Neural cell (in vitro differentiated cells): ENCODE results near the gene LDHAL6B. TPM values are rescaled to one million over a fixed set of nuclear protein-coding genes. Genes with fewer than 3 reads are reported as not detected.
A peak's percentile ranks its signal among the peaks of the same experiment; 100 is the strongest.

Experiments used
- H2AFZ ChIP-seq: fragments of 200-600, 300-800 bp; sonication (generic), shearing (Covaris generic); 2 replicates; pipeline ENCODE4 v1.6.0; 2014; ENCODE audit warnings: low read depth, mild to moderate bottlenecking, antibody characterized with exemption, low read length, moderate library complexity
- H3F3A ChIP-seq: fragments of 200-600 bp; shearing (Covaris generic); 2 replicates; pipeline ENCODE4 v1.6.1; 2016; ENCODE audit warnings: mild to moderate bottlenecking, moderate library complexity, mixed read lengths, antibody characterized with exemption, low read length; ENCODE audit not compliant: insufficient read depth, poor library complexity, severe bottlenecking
- H3K27ac ChIP-seq: fragments of 200-600, 300-800 bp; sonication (generic), shearing (Covaris generic); 2 replicates; pipeline ENCODE4 v1.5.1; 2014; ENCODE audit warnings: mild to moderate bottlenecking, low read length, moderate library complexity
- H3K27me3 ChIP-seq: fragments of 300-800, 200-600 bp; sonication (generic), shearing (Covaris generic); 2 replicates; pipeline ENCODE4 v1.6.0; 2014; ENCODE audit warnings: mild to moderate bottlenecking, low read depth, low read length, moderate library complexity; ENCODE audit not compliant: insufficient read depth
- H3K36me3 ChIP-seq: fragments of 300-800, 200-600 bp; sonication (generic), shearing (Covaris generic); 2 replicates; pipeline ENCODE4 v1.5.1; 2014; ENCODE audit warnings: mild to moderate bottlenecking, antibody characterized with exemption, low read length, moderate library complexity; ENCODE audit not compliant: insufficient read depth
- H3K4me2 ChIP-seq: fragments of 300-800, 200-600 bp; sonication (generic), shearing (Covaris generic); 2 replicates; pipeline ENCODE4 v1.6.0; 2014; ENCODE audit warnings: mild to moderate bottlenecking, low read length
- H3K4me3 ChIP-seq: fragments of 300-800, 200-600 bp; sonication (generic), shearing (Covaris generic); 2 replicates; pipeline ENCODE4 v1.5.1; 2014; ENCODE audit warnings: mild to moderate bottlenecking, low read length, moderate library complexity
- H3K79me2 ChIP-seq: fragments of 200-600 bp; shearing (Covaris generic); replicated peaks from 2 replicates; pipeline ENCODE4 v1.6.0; 2014; ENCODE audit warnings: mild to moderate bottlenecking, low read length, moderate library complexity; ENCODE audit not compliant: insufficient read depth
- H3K9ac ChIP-seq: fragments of 300-800, 200-600 bp; sonication (generic), shearing (Covaris generic); 2 replicates; pipeline ENCODE4 v1.6.1; 2016; ENCODE audit warnings: mild to moderate bottlenecking, low read length, mixed read lengths
- H3K9me2 ChIP-seq: fragments of 200-600 bp; shearing (Covaris generic); 2 replicates; pipeline ENCODE4 v1.6.1; 2016; ENCODE audit warnings: mild to moderate bottlenecking, low read length, mixed read lengths; ENCODE audit not compliant: insufficient read depth
- H3K9me3 ChIP-seq: fragments of 200-600, 300-800 bp; sonication (generic), shearing (Covaris generic); 2 replicates; pipeline ENCODE4 v1.6.1; 2016; ENCODE audit warnings: mild to moderate bottlenecking, mixed run types, low read length, moderate library complexity, mixed read lengths
- H4K20me1 ChIP-seq: fragments of 200-600 bp; shearing (Covaris generic); 2 replicates; pipeline ENCODE4 v1.6.1; 2016; ENCODE audit warnings: mild to moderate bottlenecking, mixed run types; ENCODE audit not compliant: insufficient read depth
- EP300 ChIP-seq: fragments of 450-650 bp; conservative IDR thresholded peaks from 2 replicates; pipeline ENCODE4 v1.6.1; 2014; ENCODE audit warnings: antibody characterized with exemption, mild to moderate bottlenecking, moderate library complexity; ENCODE audit not compliant: poor library complexity, severe bottlenecking
- EZH2 ChIP-seq: fragments of 200-600, 300-800 bp; shearing (Covaris generic), sonication (generic); IDR thresholded peaks from 2 replicates; pipeline ENCODE4 v1.6.1; 2014; ENCODE audit warnings: antibody characterized with exemption, low read length, borderline replicate concordance, mild to moderate bottlenecking; ENCODE audit not compliant: insufficient read depth, poor library complexity, severe bottlenecking
- MXI1 ChIP-seq: fragments of 450-650 bp; conservative IDR thresholded peaks from 2 replicates; pipeline ENCODE4 v1.6.1; 2014; ENCODE audit warnings: antibody characterized with exemption, mild to moderate bottlenecking; ENCODE audit not compliant: poor library complexity, severe bottlenecking
- POLR2AphosphoS5 ChIP-seq: IDR thresholded peaks from 2 replicates; pipeline ENCODE4 v1.6.1; 2012
- RAD21 ChIP-seq: fragments of 450-650 bp; conservative IDR thresholded peaks from 2 replicates; pipeline ENCODE4 v1.6.1; 2014; ENCODE audit warnings: antibody characterized with exemption, mild to moderate bottlenecking, moderate library complexity
- SMC3 ChIP-seq: fragments of 450-650 bp; conservative IDR thresholded peaks from 2 replicates; pipeline ENCODE4 v1.6.1; 2014; ENCODE audit warnings: antibody characterized with exemption, mild to moderate bottlenecking, moderate library complexity; ENCODE audit not compliant: poor library complexity
- TAF1 ChIP-seq: IDR thresholded peaks from 2 replicates; pipeline ENCODE4 v1.6.1; 2012; ENCODE audit warnings: low read depth
- polyA plus RNA-seq: library from polyadenylated mRNA; depleted of rRNA; stranded (reverse); fragments of >200 nt; gene quantifications from 2 replicates; pipeline ENCODE4 v1.2.3, GENCODE V29; 2014
- TF ChIP-seq, protein P1 (sequence below): IDR thresholded peaks from 2 replicates; pipeline ENCODE4 v1.6.1; 2012; ENCODE audit warnings: borderline replicate concordance
- TF ChIP-seq, protein P2 (sequence below): fragments of 450-650 bp; IDR thresholded peaks from 2 replicates; pipeline ENCODE4 v1.5.1; 2014; ENCODE audit warnings: antibody characterized with exemption, mild to moderate bottlenecking, moderate library complexity; ENCODE audit not compliant: poor library complexity, severe bottlenecking

Gene LDHAL6B
- polyA plus RNA-seq, 1 donor from 2014 or later: not detected

DNA sequence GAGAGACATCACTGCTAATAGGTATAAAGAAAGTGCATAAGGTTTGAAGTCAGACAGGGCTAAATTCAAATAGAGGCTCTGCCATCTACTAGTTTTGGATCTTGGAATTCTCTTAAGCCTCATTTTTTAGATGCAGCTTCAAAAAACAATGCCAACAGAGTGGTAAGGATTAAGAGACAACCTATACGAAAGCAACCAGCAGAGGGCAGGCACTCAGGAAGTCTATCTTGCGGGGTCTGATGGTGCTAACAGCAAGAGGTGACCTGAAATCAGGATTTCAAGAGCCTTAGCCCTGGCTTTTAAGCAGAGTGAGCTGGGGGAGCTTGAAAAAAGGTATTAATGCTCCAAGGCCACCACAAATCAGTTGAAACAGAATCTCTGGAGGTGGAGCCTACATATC lies 40.7 kb downstream of the LDHAL6B start:
- Histone ChIP-seq H3K9me3 (no peaks in the 10 kb centered on the region), H3K9me2 (no peaks in the 10 kb centered on the region), H3K36me3 (no peaks in the 10 kb centered on the region), H4K20me1 (no peaks in the 10 kb centered on the region), H3K4me3 (no peak overlapping the region), H3K27me3 (no peaks in the 10 kb centered on the region), H3K4me2 (no peak overlapping the region), H3F3A (no peaks in the 10 kb centered on the region), H2AFZ (no peak overlapping the region), H3K27ac (no peak overlapping the region), H3K79me2 (no peaks in the 10 kb centered on the region), H3K9ac (no peak overlapping the region)
- TF ChIP-seq, protein P1, sequence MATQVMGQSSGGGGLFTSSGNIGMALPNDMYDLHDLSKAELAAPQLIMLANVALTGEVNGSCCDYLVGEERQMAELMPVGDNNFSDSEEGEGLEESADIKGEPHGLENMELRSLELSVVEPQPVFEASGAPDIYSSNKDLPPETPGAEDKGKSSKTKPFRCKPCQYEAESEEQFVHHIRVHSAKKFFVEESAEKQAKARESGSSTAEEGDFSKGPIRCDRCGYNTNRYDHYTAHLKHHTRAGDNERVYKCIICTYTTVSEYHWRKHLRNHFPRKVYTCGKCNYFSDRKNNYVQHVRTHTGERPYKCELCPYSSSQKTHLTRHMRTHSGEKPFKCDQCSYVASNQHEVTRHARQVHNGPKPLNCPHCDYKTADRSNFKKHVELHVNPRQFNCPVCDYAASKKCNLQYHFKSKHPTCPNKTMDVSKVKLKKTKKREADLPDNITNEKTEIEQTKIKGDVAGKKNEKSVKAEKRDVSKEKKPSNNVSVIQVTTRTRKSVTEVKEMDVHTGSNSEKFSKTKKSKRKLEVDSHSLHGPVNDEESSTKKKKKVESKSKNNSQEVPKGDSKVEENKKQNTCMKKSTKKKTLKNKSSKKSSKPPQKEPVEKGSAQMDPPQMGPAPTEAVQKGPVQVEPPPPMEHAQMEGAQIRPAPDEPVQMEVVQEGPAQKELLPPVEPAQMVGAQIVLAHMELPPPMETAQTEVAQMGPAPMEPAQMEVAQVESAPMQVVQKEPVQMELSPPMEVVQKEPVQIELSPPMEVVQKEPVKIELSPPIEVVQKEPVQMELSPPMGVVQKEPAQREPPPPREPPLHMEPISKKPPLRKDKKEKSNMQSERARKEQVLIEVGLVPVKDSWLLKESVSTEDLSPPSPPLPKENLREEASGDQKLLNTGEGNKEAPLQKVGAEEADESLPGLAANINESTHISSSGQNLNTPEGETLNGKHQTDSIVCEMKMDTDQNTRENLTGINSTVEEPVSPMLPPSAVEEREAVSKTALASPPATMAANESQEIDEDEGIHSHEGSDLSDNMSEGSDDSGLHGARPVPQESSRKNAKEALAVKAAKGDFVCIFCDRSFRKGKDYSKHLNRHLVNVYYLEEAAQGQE: no peak
- TF ChIP-seq EP300 (no peak), RAD21 (peak; percentile 31), POLR2AphosphoS5 (no peak), MXI1 (no peak), EZH2 (no peak), TAF1 (no peak), SMC3 (peak; percentile 58)
- TF ChIP-seq, protein P2, sequence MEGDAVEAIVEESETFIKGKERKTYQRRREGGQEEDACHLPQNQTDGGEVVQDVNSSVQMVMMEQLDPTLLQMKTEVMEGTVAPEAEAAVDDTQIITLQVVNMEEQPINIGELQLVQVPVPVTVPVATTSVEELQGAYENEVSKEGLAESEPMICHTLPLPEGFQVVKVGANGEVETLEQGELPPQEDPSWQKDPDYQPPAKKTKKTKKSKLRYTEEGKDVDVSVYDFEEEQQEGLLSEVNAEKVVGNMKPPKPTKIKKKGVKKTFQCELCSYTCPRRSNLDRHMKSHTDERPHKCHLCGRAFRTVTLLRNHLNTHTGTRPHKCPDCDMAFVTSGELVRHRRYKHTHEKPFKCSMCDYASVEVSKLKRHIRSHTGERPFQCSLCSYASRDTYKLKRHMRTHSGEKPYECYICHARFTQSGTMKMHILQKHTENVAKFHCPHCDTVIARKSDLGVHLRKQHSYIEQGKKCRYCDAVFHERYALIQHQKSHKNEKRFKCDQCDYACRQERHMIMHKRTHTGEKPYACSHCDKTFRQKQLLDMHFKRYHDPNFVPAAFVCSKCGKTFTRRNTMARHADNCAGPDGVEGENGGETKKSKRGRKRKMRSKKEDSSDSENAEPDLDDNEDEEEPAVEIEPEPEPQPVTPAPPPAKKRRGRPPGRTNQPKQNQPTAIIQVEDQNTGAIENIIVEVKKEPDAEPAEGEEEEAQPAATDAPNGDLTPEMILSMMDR: peak; percentile 50

DNA sequence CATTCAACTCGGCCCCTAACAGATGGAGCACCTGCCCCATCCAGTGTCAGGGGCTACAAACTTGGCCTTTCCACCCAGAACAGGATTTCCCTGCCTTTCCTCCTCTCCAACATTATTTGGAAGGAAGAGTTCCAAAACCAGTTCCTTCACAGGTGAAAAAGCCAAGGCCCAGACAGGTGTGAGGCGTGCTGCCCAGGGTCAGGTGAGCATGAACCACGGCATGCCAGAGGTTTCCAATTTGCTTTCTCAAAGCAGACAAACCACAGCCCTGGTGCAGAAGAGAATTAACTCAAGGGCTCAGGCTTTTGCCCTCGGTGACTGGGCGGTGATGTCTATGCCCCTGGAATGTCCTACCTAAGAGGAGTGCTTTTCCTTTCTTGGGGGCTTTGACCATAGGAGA lies 43.2 kb downstream of the LDHAL6B start:
- Histone ChIP-seq H3K4me3 (no peak overlapping the region), H3K9ac (no peak overlapping the region), H3K36me3 (no peaks in the 10 kb centered on the region), H3K9me2 (no peaks in the 10 kb centered on the region), H3K27me3 (no peaks in the 10 kb centered on the region), H3K27ac (no peak overlapping the region), H3K9me3 (no peaks in the 10 kb centered on the region), H3K79me2 (no peaks in the 10 kb centered on the region), H3K4me2 (no peak overlapping the region), H3F3A (no peaks in the 10 kb centered on the region), H4K20me1 (no peaks in the 10 kb centered on the region), H2AFZ (no peak overlapping the region)
- TF ChIP-seq TAF1: no peak
- TF ChIP-seq, protein P1: no peak
- TF ChIP-seq EP300: no peak
- TF ChIP-seq MXI1: no peak
- TF ChIP-seq, protein P2: no peak
- no peak for TF ChIP-seq RAD21
- TF ChIP-seq SMC3: no peak
